Skeletal muscle tissue (tissue), 4 donors: ENCODE data around the gene SMG9. TPM values are rescaled to one million over a fixed set of nuclear protein-coding genes. Genes with fewer than 3 reads are reported as not detected.
A peak's percentile ranks its signal among the peaks of the same experiment; 100 is the strongest.

Source experiments
- H3K27ac ChIP-seq: one replicate; pipeline ENCODE4 v1.7.0; 2013; ENCODE audit warnings: mild to moderate bottlenecking, low read depth, low read length, inconsistent platforms
- H3K27me3 ChIP-seq, 3 donors: one replicate each; pipeline ENCODE4 v1.7.0; 2013; ENCODE audit warnings: low read length in 3 of 3; ENCODE audit not compliant: control insufficient read depth in 3 of 3, insufficient read depth in 3 of 3
- H3K36me3 ChIP-seq, 3 donors: one replicate each; pipeline ENCODE4 v1.7.0; 2013; ENCODE audit warnings: low read length in 3 of 3; ENCODE audit not compliant: control insufficient read depth in 3 of 3, insufficient read depth in 3 of 3
- H3K4me1 ChIP-seq, 3 donors: one replicate each; pipeline ENCODE4 v1.7.0; 2013; ENCODE audit warnings: low read length in 3 of 3, mild to moderate bottlenecking in 3 of 3; ENCODE audit not compliant: control insufficient read depth in 3 of 3, insufficient read depth in 3 of 3
- H3K4me3 ChIP-seq, 3 donors: one replicate each; pipeline ENCODE4 v1.7.0; 2013; ENCODE audit warnings: low read length in 3 of 3
- H3K9ac ChIP-seq, 3 donors: one replicate each; pipeline ENCODE4 v1.7.0; 2013; ENCODE audit warnings: low read length in 3 of 3, mild to moderate bottlenecking in 3 of 3, moderate library complexity in 2 of 3, low read depth in 1 of 3
- H3K9me3 ChIP-seq, 3 donors: one replicate each; pipeline ENCODE4 v1.7.0; 2013; ENCODE audit warnings: low read length in 3 of 3; ENCODE audit not compliant: control insufficient read depth in 3 of 3
- total RNA-seq: library from RNA; depleted of rRNA; stranded (reverse); fragments of >200 nt; gene quantifications from one replicate; pipeline ENCODE4 v1.2.3, GENCODE V29; 2014
- donor health status: Osteomylitis.

SMG9 gene
- total RNA-seq, 1 donor from 2014 or later = 6.3 TPM

DNA sequence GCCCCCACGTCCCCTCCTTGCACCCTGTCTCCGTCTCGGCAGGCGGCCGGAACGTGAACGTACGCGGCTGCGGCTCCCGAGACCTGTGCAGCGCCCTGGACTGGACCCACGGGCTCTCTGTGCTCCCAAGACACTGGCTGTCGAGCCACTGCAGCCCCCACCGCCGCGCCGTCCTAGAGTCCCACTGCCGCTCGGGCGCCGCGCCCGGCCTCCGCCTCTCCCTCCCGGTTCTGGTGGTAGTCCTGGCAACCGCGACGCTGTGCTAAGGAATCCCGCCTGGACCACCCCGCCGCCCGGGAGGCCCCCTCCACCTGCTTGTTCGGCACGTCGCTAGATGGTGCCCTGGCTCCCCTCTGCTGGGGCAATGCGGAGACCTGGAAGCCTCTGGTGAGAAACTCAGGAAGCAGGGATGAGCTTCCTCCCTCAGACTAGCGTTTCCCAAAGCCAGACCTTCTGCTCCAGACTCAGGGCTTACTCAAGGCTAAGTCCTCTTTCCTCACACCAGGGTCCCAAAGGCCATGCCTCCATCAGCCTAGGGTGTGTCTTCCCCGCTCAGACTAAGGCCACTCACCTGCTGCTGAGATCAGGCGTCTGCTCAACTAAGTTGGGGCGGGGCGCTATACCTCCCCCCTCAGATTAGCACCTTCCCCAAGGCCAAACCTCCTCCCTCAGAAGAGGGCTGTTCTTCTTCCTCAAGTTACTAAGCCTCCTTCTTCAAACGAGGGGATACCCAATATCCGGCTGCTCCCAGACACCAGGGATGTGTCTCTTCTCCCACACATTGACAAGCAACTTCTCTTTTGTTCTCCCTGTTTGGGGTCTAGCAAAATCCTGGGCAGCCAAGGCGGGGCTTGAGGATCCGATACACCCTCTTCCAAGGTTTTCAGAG is 55.0 kb downstream of the SMG9 start:
- Histone ChIP-seq H3K27me3 (peaks cover 9 to 18% (median 12%) of the 10 kb centered on the region in 3 donors), H3K4me3 (peak overlapping the region in 1 of 3 donors; percentile 45), H3K4me1 (peaks cover 7 to 8% (median 8%) of the 10 kb centered on the region in 3 donors), H3K9ac (no peak overlapping the region), H3K9me3 (peaks cover 3 to 5% (median 5%) of the 10 kb centered on the region in 3 donors), H3K36me3 (no peaks in the 10 kb centered on the region), H3K27ac (peak overlapping the region; percentile 80)

DNA sequence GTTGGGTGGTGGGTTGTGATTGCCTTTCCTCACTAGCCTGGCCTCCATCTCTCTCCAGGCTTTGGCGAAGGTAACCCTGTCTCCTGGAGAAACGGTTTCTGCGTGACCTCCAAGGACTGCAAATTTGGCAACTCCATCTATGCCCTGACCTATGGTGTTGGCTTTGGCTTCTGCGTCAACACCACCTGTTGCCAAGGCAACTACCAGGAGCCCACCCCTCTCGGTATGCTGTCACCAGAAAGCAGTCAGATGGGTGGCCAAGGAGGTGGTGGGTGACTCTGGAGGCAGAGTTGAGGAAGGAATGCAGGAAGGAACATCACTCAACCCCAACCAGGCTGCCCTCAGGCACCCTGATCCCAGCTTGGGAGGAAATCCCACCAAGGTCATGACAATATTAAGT is 57.5 kb downstream of the SMG9 start:
- H3K36me3 ChIP-seq = no peaks in the 10 kb centered on the region
- no peak overlapping the region for H3K4me3 ChIP-seq
- H3K27ac ChIP-seq = no peak overlapping the region
- H3K4me1 ChIP-seq = peaks cover 7 to 8% (median 8%) of the 10 kb centered on the region in 3 donors
- H3K27me3 ChIP-seq = peaks cover 9 to 18% (median 12%) of the 10 kb centered on the region in 3 donors
- H3K9ac ChIP-seq = no peak overlapping the region
- peaks cover 5 to 9% (median 6%) of the 10 kb centered on the region in 3 donors for H3K9me3 ChIP-seq

DNA sequence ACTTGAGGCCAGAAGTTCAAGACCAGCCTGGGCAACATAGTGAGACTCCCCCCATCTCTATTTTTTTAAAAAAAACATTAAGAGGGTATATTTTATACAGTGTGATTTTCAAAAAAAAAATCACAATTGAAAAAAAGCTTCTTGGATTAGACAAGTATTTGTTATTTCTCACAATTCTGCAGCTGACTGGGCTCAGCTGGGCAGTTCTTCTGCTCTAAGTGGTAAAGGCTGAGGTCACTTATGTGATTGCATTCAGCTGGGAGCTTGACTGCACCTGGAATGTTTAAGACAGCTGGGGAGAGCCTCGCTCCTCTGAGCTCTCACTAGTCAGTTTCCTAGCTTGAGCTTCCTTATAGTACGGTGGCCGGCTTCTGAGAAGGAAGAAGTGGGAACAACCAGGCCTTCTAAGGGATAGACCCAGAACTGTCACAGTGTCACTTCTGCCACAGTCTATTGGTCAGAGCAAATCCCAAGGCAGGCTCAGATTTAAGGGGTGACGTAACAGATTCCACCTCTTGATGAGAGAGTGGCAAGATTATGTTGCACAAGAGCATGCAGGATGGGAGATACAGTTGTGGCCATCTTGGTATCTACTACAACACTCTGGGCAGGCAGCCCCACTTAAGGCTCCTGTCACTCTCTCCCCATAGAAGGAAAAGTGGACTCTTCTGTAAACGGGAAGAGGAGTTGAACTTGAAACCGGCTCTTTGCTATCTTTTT is 58.6 kb downstream of the SMG9 start:
- no peak overlapping the region for H3K4me3 ChIP-seq
- no peak overlapping the region for H3K9ac ChIP-seq
- H3K27ac ChIP-seq = no peak overlapping the region
- no peaks in the 10 kb centered on the region for H3K36me3 ChIP-seq
- peaks cover 8 to 15% (median 9%) of the 10 kb centered on the region in 3 donors for H3K9me3 ChIP-seq
- peaks cover 7 to 8% (median 8%) of the 10 kb centered on the region in 3 donors for H3K4me1 ChIP-seq
- H3K27me3 ChIP-seq = peaks cover 9 to 15% (median 12%) of the 10 kb centered on the region in 3 donors

DNA sequence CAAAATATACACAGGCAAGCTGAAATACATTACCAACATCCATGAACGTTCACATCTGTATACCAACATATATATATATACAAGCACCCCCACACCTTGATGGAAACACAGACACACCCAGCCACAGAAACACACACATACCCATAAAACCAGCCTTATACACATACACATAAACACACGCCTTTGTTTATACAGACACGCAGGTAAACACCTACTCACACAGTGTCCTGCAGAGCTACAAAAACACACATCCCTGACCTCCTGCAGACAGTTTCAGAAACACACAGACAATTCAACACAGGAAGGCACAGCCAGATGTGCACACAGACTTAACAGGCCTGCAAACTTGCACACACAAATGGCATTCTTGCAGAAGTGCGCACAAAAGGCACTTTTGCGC is 60.2 kb downstream of the SMG9 start:
- H3K4me1 ChIP-seq = peaks cover 0 to 4% (median 4%) of the 10 kb centered on the region in 3 donors
- no peak overlapping the region for H3K27ac ChIP-seq
- no peaks in the 10 kb centered on the region for H3K36me3 ChIP-seq
- peaks cover 4 to 8% (median 7%) of the 10 kb centered on the region in 3 donors for H3K27me3 ChIP-seq
- peaks cover 9 to 24% (median 11%) of the 10 kb centered on the region in 3 donors for H3K9me3 ChIP-seq
- no peak overlapping the region for H3K4me3 ChIP-seq
- no peak overlapping the region for H3K9ac ChIP-seq

DNA sequence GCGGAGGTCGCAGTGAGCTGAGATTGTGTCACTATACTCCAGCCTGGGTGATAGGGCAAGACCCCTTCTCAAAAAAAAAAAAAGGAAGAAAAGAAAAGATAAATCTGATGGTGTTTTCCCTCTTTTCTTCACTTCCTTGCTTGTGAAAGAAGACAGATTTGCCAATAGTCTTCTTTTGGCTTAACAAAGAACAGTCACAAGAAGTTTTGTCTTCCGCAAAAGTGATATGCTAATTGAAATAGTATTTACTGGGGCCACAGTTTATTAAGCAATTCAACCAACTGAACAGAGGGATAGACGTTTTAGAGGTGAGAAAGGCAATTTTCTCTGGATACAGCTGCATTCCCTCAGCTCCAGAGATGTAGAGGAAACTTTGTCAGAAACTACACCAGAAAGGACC is 61.9 kb downstream of the SMG9 start:
- H3K27me3 ChIP-seq = peaks cover 0 to 5% (median 4%) of the 10 kb centered on the region in 3 donors
- H3K4me3 ChIP-seq = no peak overlapping the region
- H3K4me1 ChIP-seq = no peaks in the 10 kb centered on the region
- no peak overlapping the region for H3K27ac ChIP-seq
- no peak overlapping the region for H3K9ac ChIP-seq
- peaks cover 9 to 24% (median 11%) of the 10 kb centered on the region in 3 donors for H3K9me3 ChIP-seq
- no peaks in the 10 kb centered on the region for H3K36me3 ChIP-seq

DNA sequence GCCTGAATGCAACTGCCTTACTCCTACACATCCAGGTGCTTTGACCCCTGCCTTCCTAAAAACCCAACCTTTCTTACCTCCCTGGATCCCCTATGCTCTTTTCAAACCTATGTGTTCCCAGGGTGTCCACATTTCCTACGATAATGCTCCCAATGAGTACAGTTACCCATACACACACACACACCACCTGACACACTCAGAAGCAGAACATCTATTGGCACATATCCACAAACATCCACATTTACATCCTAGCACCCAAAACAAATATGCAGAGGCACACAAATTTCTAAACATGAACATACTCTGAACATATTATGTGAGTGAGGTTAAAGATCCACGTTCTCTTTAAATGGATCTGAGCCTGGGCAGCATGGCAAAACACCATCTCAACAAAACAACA is 62.4 kb downstream of the SMG9 start:
- H3K4me1 ChIP-seq = no peaks in the 10 kb centered on the region
- H3K4me3 ChIP-seq = no peak overlapping the region
- peaks cover 0 to under 1% (median 0%) of the 10 kb centered on the region in 3 donors for H3K27me3 ChIP-seq
- peaks cover 9 to 24% (median 11%) of the 10 kb centered on the region in 3 donors for H3K9me3 ChIP-seq
- H3K9ac ChIP-seq = no peak overlapping the region
- no peak overlapping the region for H3K27ac ChIP-seq
- no peaks in the 10 kb centered on the region for H3K36me3 ChIP-seq

DNA sequence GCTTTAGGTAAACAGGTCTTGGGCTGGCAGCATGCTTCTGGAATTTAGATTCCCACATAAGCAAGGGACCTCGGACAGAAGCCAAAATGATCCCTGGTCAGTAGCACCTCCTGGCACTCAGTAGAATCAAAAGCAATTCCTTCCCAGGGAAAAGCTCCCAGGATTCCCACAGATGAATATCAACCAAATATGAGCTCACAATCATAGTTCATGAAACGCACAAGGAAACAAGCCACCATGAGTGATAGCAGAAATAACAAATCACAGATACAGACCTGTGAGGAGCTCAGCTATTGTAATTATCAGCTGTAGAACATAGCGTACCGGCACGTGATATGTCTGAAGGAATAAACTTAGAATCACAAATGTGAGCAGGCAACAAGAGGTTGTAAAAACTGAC is 63.0 kb downstream of the SMG9 start:
- peaks cover 7 to 24% (median 11%) of the 10 kb centered on the region in 3 donors for H3K9me3 ChIP-seq
- no peaks in the 10 kb centered on the region for H3K4me1 ChIP-seq

DNA sequence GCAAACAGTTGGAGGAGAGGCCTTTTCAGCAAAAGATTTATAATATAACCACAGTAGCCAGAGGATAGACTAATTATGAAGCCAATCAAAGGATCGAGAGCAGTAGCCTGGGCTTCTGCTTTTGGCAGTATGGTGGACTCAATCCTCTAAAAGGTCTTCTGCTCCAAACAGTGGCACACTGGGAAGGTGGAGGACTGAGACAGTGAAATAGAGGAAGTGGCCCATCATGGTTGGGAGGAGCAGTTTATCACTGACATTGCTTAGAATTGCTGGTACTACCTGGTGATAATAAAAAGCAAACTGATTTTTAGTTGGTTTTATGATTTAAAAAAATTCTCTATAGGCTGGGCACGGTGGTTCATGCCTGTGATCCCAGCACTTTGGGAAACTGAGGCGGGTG is 63.9 kb downstream of the SMG9 start:
- H3K9ac ChIP-seq = no peak overlapping the region
- no peak overlapping the region for H3K27ac ChIP-seq
- H3K36me3 ChIP-seq = no peaks in the 10 kb centered on the region
- peaks cover 0 to 3% (median 0%) of the 10 kb centered on the region in 3 donors for H3K27me3 ChIP-seq
- H3K9me3 ChIP-seq = peaks cover 7 to 20% (median 11%) of the 10 kb centered on the region in 3 donors
- H3K4me3 ChIP-seq = no peak overlapping the region
- H3K4me1 ChIP-seq = no peaks in the 10 kb centered on the region

More for the DNA sequence above, 63.0 kb downstream of the SMG9 start:
- Histone ChIP-seq H3K27ac (no peak overlapping the region), H3K4me3 (peak overlapping the region in 1 of 3 donors; percentile 35), H3K27me3 (peaks cover 0 to 2% (median 0%) of the 10 kb centered on the region in 3 donors), H3K9ac (no peak overlapping the region), H3K36me3 (no peaks in the 10 kb centered on the region)

DNA sequence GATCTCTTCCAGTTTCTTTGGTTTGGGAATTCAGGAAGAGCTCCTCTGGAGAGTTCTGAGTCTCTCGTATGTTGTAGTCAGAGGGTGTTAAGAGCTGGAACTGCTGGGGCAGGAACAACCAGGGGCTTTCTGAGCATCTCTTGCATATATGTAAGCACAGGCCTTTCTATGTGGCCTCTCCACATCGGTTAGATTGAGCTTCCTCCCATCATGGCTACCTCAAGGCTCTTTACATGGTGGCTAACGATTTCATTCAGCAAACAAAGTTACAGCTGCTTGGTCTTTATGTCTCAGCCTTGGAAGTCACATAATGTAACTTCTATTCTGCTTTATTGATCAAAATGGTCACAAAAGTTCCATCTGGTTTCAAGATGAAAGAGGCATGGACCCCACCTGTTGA is 64.3 kb downstream of the SMG9 start:
- Histone ChIP-seq H3K27me3 (peaks cover 0 to 3% (median 0%) of the 10 kb centered on the region in 3 donors), H3K4me3 (no peak overlapping the region), H3K27ac (no peak overlapping the region), H3K9me3 (peaks cover 7 to 20% (median 11%) of the 10 kb centered on the region in 3 donors), H3K36me3 (no peaks in the 10 kb centered on the region), H3K4me1 (no peaks in the 10 kb centered on the region), H3K9ac (no peak overlapping the region)
